IMR-90 (cell line): ENCODE measurements around the gene PDCD6IP. TPM values are rescaled to one million over a fixed set of nuclear protein-coding genes. Genes with fewer than 3 reads are reported as not detected.

Experiments
- ATAC-seq: fragments of 200-7000 bp; cut with Tn5 transposase; 2 replicates; pipeline ENCODE4 v1.9.1; 2020; ENCODE audit warnings: low read depth, mild to moderate bottlenecking, moderate library complexity
- BruUV-seq: library from RNA; stranded (reverse); fragments of 400-500 nt; replicated peaks from 2 replicates; lab custom pipeline; 2021; lab: Mats Ljungman, UMichigan
- CTCF ChIA-PET: fragments of 300-600 bp; formaldehyde crosslinking; extraction: SDS; loops from one replicate; lab custom pipeline; 2021; ENCODE audit warnings: antibody characterized with exemption; lab: Yijun Ruan, JAX
- POLR2A ChIA-PET: fragments of 300-600 bp; sonication (Branson Sonifier 250); formaldehyde crosslinking; loops from one replicate; lab custom pipeline; 2022; ENCODE audit warnings: antibody characterized with exemption; ENCODE audit not compliant: unreplicated experiment; lab: Charles Lee
- DNase-seq: peaks from one replicate; pipeline ENCODE4 v3.0.0; 2013
- H2AFZ ChIP-seq: replicated peaks from 2 replicates; pipeline ENCODE3; 2013; ENCODE audit warnings: low read length, mild to moderate bottlenecking; ENCODE audit not compliant: poor library complexity
- H2AK5ac ChIP-seq: 2 replicates; pipeline ENCODE4 v1.6.1; 2013; ENCODE audit warnings: low read depth, low read length, inconsistent platforms
- H2AK9ac ChIP-seq: replicated peaks from 2 replicates; pipeline ENCODE3; 2013; ENCODE audit warnings: mild to moderate bottlenecking, low read depth, low read length, moderate library complexity; ENCODE audit not compliant: poor library complexity
- H2BK120ac ChIP-seq: 2 replicates; pipeline ENCODE4 v1.6.1; 2013; ENCODE audit warnings: low read depth, low read length, inconsistent platforms
- H2BK15ac ChIP-seq: 3 replicates; pipeline ENCODE4 v1.6.1; 2013; ENCODE audit warnings: low read depth, low read length, inconsistent platforms
- H2BK20ac ChIP-seq: 2 replicates; pipeline ENCODE4 v1.6.1; 2013; ENCODE audit warnings: low read depth, mild to moderate bottlenecking, inconsistent platforms, low read length, moderate library complexity
- H2BK5ac ChIP-seq: 2 replicates; pipeline ENCODE4 v1.6.1; 2013; ENCODE audit warnings: mild to moderate bottlenecking, low read depth, low read length, inconsistent platforms; ENCODE audit not compliant: poor library complexity, severe bottlenecking
- H3K14ac ChIP-seq: replicated peaks from 2 replicates; pipeline ENCODE4 v1.6.1; 2013; ENCODE audit warnings: low read depth, low read length, inconsistent platforms
- H3K18ac ChIP-seq: 2 replicates; pipeline ENCODE4 v1.6.1; 2013; ENCODE audit warnings: low read depth, low read length, control low read depth
- H3K23ac ChIP-seq: 2 replicates; pipeline ENCODE4 v1.6.1; 2013; ENCODE audit warnings: low read depth, low read length, inconsistent platforms
- H3K27ac ChIP-seq: 2 replicates; pipeline ENCODE4 v1.5.1; 2013; ENCODE audit warnings: mild to moderate bottlenecking, control low read depth, low read length; ENCODE audit not compliant: insufficient read depth
- H3K27me3 ChIP-seq: 2 replicates; pipeline ENCODE4 v1.6.1; 2013; ENCODE audit warnings: low read length; ENCODE audit not compliant: control insufficient read depth, insufficient read depth
- H3K36me3 ChIP-seq: 2 replicates; pipeline ENCODE4 v1.6.1; 2013; ENCODE audit warnings: low read length, mixed read lengths; ENCODE audit not compliant: control insufficient read depth, insufficient read depth
- H3K4ac ChIP-seq: 2 replicates; pipeline ENCODE4 v1.6.1; 2013; ENCODE audit warnings: low read depth, low read length, inconsistent platforms
- H3K4me1 ChIP-seq: 2 replicates; pipeline ENCODE4 v1.6.1; 2013; ENCODE audit warnings: low read length, mixed read lengths; ENCODE audit not compliant: control insufficient read depth, insufficient read depth
- H3K4me2 ChIP-seq: 2 replicates; pipeline ENCODE4 v1.6.1; 2013; ENCODE audit warnings: low read depth, mild to moderate bottlenecking, control low read depth, low read length, moderate library complexity
- H3K4me3 ChIP-seq: 2 replicates; pipeline ENCODE4 v1.5.1; 2013; ENCODE audit warnings: low read depth, mild to moderate bottlenecking, control low read depth, low read length, moderate library complexity; ENCODE audit not compliant: insufficient read depth
- H3K56ac ChIP-seq: 2 replicates; pipeline ENCODE4 v1.6.1; 2013; ENCODE audit warnings: low read length, inconsistent platforms; ENCODE audit not compliant: insufficient read depth; ENCODE audit errors: extremely low read depth
- H3K79me1 ChIP-seq, 2 experiments: 2 replicates each; pipeline ENCODE4 v1.6.1; 2013; ENCODE audit warnings: low read length in 2 of 2, inconsistent platforms in 1 of 2, low read depth in 1 of 2
- H3K9ac ChIP-seq: 2 replicates; pipeline ENCODE4 v1.6.1; 2013; ENCODE audit warnings: low read depth, low read length, control low read depth
- H3K9me1 ChIP-seq: 2 replicates; pipeline ENCODE4 v1.6.1; 2013; ENCODE audit warnings: low read length, inconsistent platforms; ENCODE audit not compliant: insufficient read depth
- H3K9me3 ChIP-seq: 2 replicates; pipeline ENCODE4 v1.6.1; 2013; ENCODE audit warnings: low read length; ENCODE audit not compliant: control insufficient read depth, insufficient read depth
- H4K20me1 ChIP-seq: 2 replicates; pipeline ENCODE4 v1.6.1; 2013; ENCODE audit warnings: low read length, inconsistent platforms; ENCODE audit not compliant: insufficient read depth
- H4K5ac ChIP-seq: 2 replicates; pipeline ENCODE4 v1.6.1; 2013; ENCODE audit warnings: mild to moderate bottlenecking, low read depth, low read length, control low read depth
- H4K8ac ChIP-seq, 2 experiments: 2 replicates each; pipeline ENCODE4 v1.6.1; 2013; ENCODE audit warnings: low read depth in 2 of 2, low read length in 2 of 2, control low read depth in 1 of 2, inconsistent platforms in 1 of 2
- H4K91ac ChIP-seq: 2 replicates; pipeline ENCODE4 v1.6.1; 2013; ENCODE audit warnings: low read depth, low read length, inconsistent platforms; ENCODE audit not compliant: insufficient read depth
- BHLHE40 ChIP-seq: fragments of 150-350 bp; IDR thresholded peaks from 2 replicates; pipeline ENCODE4 v1.6.1; 2016; ENCODE audit warnings: mild to moderate bottlenecking, low read depth, low read length
- CEBPB ChIP-seq: IDR thresholded peaks from 2 replicates; pipeline ENCODE4 v1.6.1; 2012; ENCODE audit warnings: low read depth, low read length, improper control_type of control experiment
- CHD1 ChIP-seq: IDR thresholded peaks from 2 replicates; pipeline ENCODE4 v1.6.1; 2012; ENCODE audit warnings: low read depth, low read length, improper control_type of control experiment
- ELK1 ChIP-seq: fragments of 150-350 bp; IDR thresholded peaks from 2 replicates; pipeline ENCODE4 v1.6.1; 2016; ENCODE audit warnings: low read depth, mild to moderate bottlenecking, low read length, moderate library complexity, borderline replicate concordance
- FOS ChIP-seq: fragments of 150-350 bp; IDR thresholded peaks from 2 replicates; pipeline ENCODE4 v1.6.1; 2016; ENCODE audit warnings: low read depth, low read length
- MAFK ChIP-seq: IDR thresholded peaks from 2 replicates; pipeline ENCODE4 v1.6.1; 2012; ENCODE audit warnings: low read depth, low read length, improper control_type of control experiment
- MAZ ChIP-seq: IDR thresholded peaks from 2 replicates; pipeline ENCODE4 v1.6.1; 2012; ENCODE audit warnings: low read depth, mild to moderate bottlenecking, low read length, improper control_type of control experiment, moderate library complexity, borderline replicate concordance
- MXI1 ChIP-seq: IDR thresholded peaks from 2 replicates; pipeline ENCODE4 v1.6.1; 2012; ENCODE audit warnings: low read depth, mild to moderate bottlenecking, low read length, moderate library complexity, borderline replicate concordance
- NFE2L2 ChIP-seq: fragments of 150-350 bp; IDR thresholded peaks from 2 replicates; pipeline ENCODE4 v1.6.1; 2016; ENCODE audit warnings: low read depth, mild to moderate bottlenecking, low read length
- RAD21 ChIP-seq: IDR thresholded peaks from 2 replicates; pipeline ENCODE4 v1.6.1; 2012; ENCODE audit warnings: low read length, improper control_type of control experiment
- RFX5 ChIP-seq: IDR thresholded peaks from 2 replicates; pipeline ENCODE4 v1.8.0; 2012; ENCODE audit warnings: low read depth, mild to moderate bottlenecking, low read length, moderate library complexity
- SMC3 ChIP-seq: fragments of 150-350 bp; IDR thresholded peaks from 2 replicates; pipeline ENCODE4 v1.6.1; 2016; ENCODE audit warnings: low read depth, mild to moderate bottlenecking, antibody characterized with exemption, low read length, moderate library complexity
- WGBS, 2 experiments: methylation state at CpG; one replicate each; pipeline versions ENCODE4 v1.1.5 to v1.1.7; 2013; ENCODE audit warnings: missing lambda C conversion rate in 2 of 2; ENCODE audit not compliant: insufficient read length in 1 of 2; ENCODE audit errors: extremely low coverage in 2 of 2; 5-methylcytosine and 5-hydroxymethylcytosine counted together
- dilution Hi-C: fragments of 300-500 bp; cut with HindIII; formaldehyde crosslinking; loops from one replicate; pipeline ENCODE4 v1.14.3; 2018; ENCODE audit warnings: low sequenced_read_pairs; ENCODE audit not compliant: unreplicated experiment
- in situ Hi-C: fragments of 300-500 bp; cut with MboI; formaldehyde crosslinking; loops from 3 replicates; pipeline ENCODE4 v1.14.3; 2019; ENCODE audit warnings: low sequenced_read_pairs, inconsistent platforms, mixed read lengths
- intact Hi-C: fragments of 100-400 bp; cut with micrococcal nuclease; formaldehyde crosslinking; loops from 2 replicates; pipeline ENCODE4 v1.10.0; 2022
- polyA plus RNA-seq, 3 experiments: library from polyadenylated mRNA; depleted of rRNA; stranded (reverse); fragments of >200 nt; gene quantifications; 2 replicates each; pipeline ENCODE4 v1.2.3, GENCODE V29; 2012; ENCODE audit warnings: low replicate concordance in 1 of 3
- total RNA-seq: library from RNA; depleted of rRNA; stranded (reverse); fragments of >200 nt; gene quantifications from 2 replicates; pipeline ENCODE4 v1.2.3, GENCODE V29; 2012
- TF ChIP-seq, protein P1 (sequence below): conservative IDR thresholded peaks from 2 replicates; pipeline ENCODE4 v1.5.1; 2012; ENCODE audit warnings: mild to moderate bottlenecking, low read depth, low read length, improper control_type of control experiment
- TF ChIP-seq, protein P2 (sequence below): fragments of 150-350 bp; IDR thresholded peaks from 2 replicates; pipeline ENCODE4 v1.6.1; 2017; ENCODE audit warnings: mild to moderate bottlenecking, antibody characterized with exemption, low read length, low read depth

Gene PDCD6IP
- total and polyA plus RNA-seq, 2 of the 4 experiments (the other 2 are of a cell fraction), result 68.1 to 78.3 TPM

GRCh38 chr3:33803894-33804526 is 5.6 kb downstream of the PDCD6IP start:
- Histone ChIP-seq H3K36me3 (peaks cover 14% of the 10 kb centered on the region), H2BK15ac (no peak overlapping the region), H3K9me1 (peaks cover 13% of the 10 kb centered on the region), H3K9me3 (no peaks in the 10 kb centered on the region), H2BK120ac (no peak overlapping the region), H3K4me3 (no peak overlapping the region), H3K14ac (no peak overlapping the region), H3K18ac (no peak overlapping the region), H3K27ac (no peak overlapping the region), H3K4ac (no peak overlapping the region), H4K20me1 (peaks cover 56% of the 10 kb centered on the region), H3K23ac (no peak overlapping the region), H2BK5ac (no peak overlapping the region), H3K4me2 (no peak overlapping the region), H2AK5ac (no peak overlapping the region), H4K91ac (no peak overlapping the region), H4K5ac (no peak overlapping the region), H3K4me1 (peaks cover 6% of the 10 kb centered on the region), H3K56ac (no peak overlapping the region), H3K9ac (no peak overlapping the region), H2AFZ (no peak overlapping the region), H3K27me3 (no peaks in the 10 kb centered on the region), H4K8ac (no peak overlapping the region), H3K79me1 (peaks cover 18 to 54% of the 10 kb centered on the region in 2 experiments), H2AK9ac (no peak overlapping the region), H2BK20ac (no peak overlapping the region)
- TF ChIP-seq ELK1 (no peak), MAZ (no peak), MXI1 (no peak), CHD1 (no peak), SMC3 (no peak), RAD21 (no peak), NFE2L2 (no peak), CEBPB (no peak), MAFK (no peak), BHLHE40 (no peak), FOS (no peak), RFX5 (no peak)
- TF ChIP-seq, protein P1, sequence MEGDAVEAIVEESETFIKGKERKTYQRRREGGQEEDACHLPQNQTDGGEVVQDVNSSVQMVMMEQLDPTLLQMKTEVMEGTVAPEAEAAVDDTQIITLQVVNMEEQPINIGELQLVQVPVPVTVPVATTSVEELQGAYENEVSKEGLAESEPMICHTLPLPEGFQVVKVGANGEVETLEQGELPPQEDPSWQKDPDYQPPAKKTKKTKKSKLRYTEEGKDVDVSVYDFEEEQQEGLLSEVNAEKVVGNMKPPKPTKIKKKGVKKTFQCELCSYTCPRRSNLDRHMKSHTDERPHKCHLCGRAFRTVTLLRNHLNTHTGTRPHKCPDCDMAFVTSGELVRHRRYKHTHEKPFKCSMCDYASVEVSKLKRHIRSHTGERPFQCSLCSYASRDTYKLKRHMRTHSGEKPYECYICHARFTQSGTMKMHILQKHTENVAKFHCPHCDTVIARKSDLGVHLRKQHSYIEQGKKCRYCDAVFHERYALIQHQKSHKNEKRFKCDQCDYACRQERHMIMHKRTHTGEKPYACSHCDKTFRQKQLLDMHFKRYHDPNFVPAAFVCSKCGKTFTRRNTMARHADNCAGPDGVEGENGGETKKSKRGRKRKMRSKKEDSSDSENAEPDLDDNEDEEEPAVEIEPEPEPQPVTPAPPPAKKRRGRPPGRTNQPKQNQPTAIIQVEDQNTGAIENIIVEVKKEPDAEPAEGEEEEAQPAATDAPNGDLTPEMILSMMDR, result no peak
- TF ChIP-seq, protein P2, sequence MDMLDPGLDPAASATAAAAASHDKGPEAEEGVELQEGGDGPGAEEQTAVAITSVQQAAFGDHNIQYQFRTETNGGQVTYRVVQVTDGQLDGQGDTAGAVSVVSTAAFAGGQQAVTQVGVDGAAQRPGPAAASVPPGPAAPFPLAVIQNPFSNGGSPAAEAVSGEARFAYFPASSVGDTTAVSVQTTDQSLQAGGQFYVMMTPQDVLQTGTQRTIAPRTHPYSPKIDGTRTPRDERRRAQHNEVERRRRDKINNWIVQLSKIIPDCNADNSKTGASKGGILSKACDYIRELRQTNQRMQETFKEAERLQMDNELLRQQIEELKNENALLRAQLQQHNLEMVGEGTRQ, result no peak
- in situ Hi-C loops, result no loop called here
- intact Hi-C loops, result no loop called here
- ATAC-seq (no peak), DNase-seq (no peak)
- whole genome bisulfite sequencing, 2 experiments, result no CpG with 5 or more reads among the region's 6 CpGs
- CTCF ChIA-PET, result no interaction called here
- POLR2A ChIA-PET, result no interaction called here
- no TSS peak for BruUV-seq
- dilution Hi-C loops, result no loop called here
